Measurements from ENCODE around the gene HTRA3.

- no peak for TF ChIP-seq ZFP3 (CRISPR knock-in tag; IDR thresholded peaks at IDR 0.05)
- TF ChIP-seq CREB5 (CRISPR knock-in tag; IDR thresholded peaks at IDR 0.05; ENCODE audit: low read depth), result no peak
Measured at GRCh38 chr4:8241211-8241779, 28.3 kb upstream of the HTRA3 start.

Measured in SK-N-SH treated with all-trans-retinoic acid at 6 μM for 48 hours (cell line).